OCI-LY1 (cell line): ENCODE results near the gene TRPM3.

Experiments used
- CTCF ChIP-seq: fragments of 200-600 bp; sonication (generic), shearing (Covaris generic); IDR thresholded peaks from 2 replicates; pipeline ENCODE4 v1.5.1; 2017; ENCODE audit warnings: mild to moderate bottlenecking, antibody characterized with exemption, low read length, moderate library complexity, mixed read lengths
- EZH2 ChIP-seq: fragments of 200-600 bp; sonication (generic), shearing (Covaris generic); IDR thresholded peaks from 2 replicates; pipeline ENCODE4 v1.8.0; 2017; ENCODE audit warnings: borderline replicate concordance, mixed run types, mild to moderate bottlenecking, antibody characterized with exemption, low read length, moderate library complexity, mixed read lengths

GRCh38 chr9:71036501-71036900 lies 84.9 kb downstream of the TRPM3 start:
- TF ChIP-seq EZH2: no peak
- TF ChIP-seq CTCF: no peak
